ENCODE measurements around the gene DQX1. TPM values are rescaled to one million over a fixed set of nuclear protein-coding genes. Genes with fewer than 3 reads are reported as not detected.

DQX1 gene
- total and polyA plus RNA-seq, 9 of the 15 experiments (the other 6 are each of a cell fraction or from before 2014, with no cell fraction given), result 0.04 to 0.38 (median 0.18) TPM; not detected in 1

- no peak for TF ChIP-seq CHD7 (IDR thresholded peaks at IDR 0.05; ENCODE audit: low read depth, low read length)
- no peak for TF ChIP-seq JUN (IDR thresholded peaks at IDR 0.05; ENCODE audit: borderline replicate concordance, low read depth, low read length)
- TF ChIP-seq JUN (CRISPR knock-in tag; IDR thresholded peaks at IDR 0.05; ENCODE audit: borderline replicate concordance), result no peak
- TF ChIP-seq CREB3 (tag; conservative IDR thresholded peaks at IDR 0.05; ENCODE audit: low read depth), result no peak
- TF ChIP-seq CGGBP1 (CRISPR knock-in tag; IDR thresholded peaks at IDR 0.05), result no peak
- TF ChIP-seq ZFP30 (CRISPR knock-in tag; IDR thresholded peaks at IDR 0.05; ENCODE audit: borderline replicate concordance), result no peak
- TF ChIP-seq NONO (IDR thresholded peaks at IDR 0.05; ENCODE audit: low read depth in 2 of 2, low read length in 1 of 2), result no peak; a peak in 1 of 4 replicates
- TF ChIP-seq MTA1 (IDR thresholded peaks at IDR 0.05; ENCODE audit: borderline replicate concordance), result 0 out of 2 replicates have a peak, but pooled peaks have one; percentile 23
- no peak for TF ChIP-seq ZKSCAN8 (CRISPR knock-in tag; IDR thresholded peaks at IDR 0.05)
- no peak for TF ChIP-seq ZNF830 (CRISPR knock-in tag; IDR thresholded peaks at IDR 0.05)
- no peak for TF ChIP-seq TCF7L2 (IDR thresholded peaks at IDR 0.05; ENCODE audit: low read depth, low read length)
- TF ChIP-seq IRF9 (tag; IDR thresholded peaks at IDR 0.05), result no peak
- TF ChIP-seq SP1 (CRISPR knock-in tag; IDR thresholded peaks at IDR 0.05), result no peak
- no peak for TF ChIP-seq NR3C1 (CRISPR knock-in tag; IDR thresholded peaks at IDR 0.05)
- TF ChIP-seq ZNF785 (CRISPR knock-in tag; IDR thresholded peaks at IDR 0.05), result no peak
These were observed 18.0 kb downstream of the DQX1 start (continued) for GRCh38 chr2:74507926-74508520.

All from K562 (cell line).